Neural progenitor cell (in vitro differentiated cells): Measurements from ENCODE around the gene TSHZ2.

Experiments used
- CTCF ChIP-seq: fragments of 200-600 bp; sonication (generic); IDR thresholded peaks from 2 replicates; pipeline ENCODE4 v1.5.1; 2017; ENCODE audit warnings: antibody characterized with exemption, mild to moderate bottlenecking
- EZH2 ChIP-seq: fragments of 200-600 bp; sonication (generic); IDR thresholded peaks from 2 replicates; pipeline ENCODE4 v1.6.1; 2017; ENCODE audit warnings: antibody characterized with exemption, mild to moderate bottlenecking, moderate library complexity
- EZH2phosphoT487 ChIP-seq: fragments of 200-600 bp; sonication (generic); IDR thresholded peaks from 2 replicates; pipeline ENCODE4 v1.6.1; 2017; ENCODE audit warnings: antibody characterized with exemption

GRCh38 chr20:53057579-53057978, 85.4 kb downstream of the TSHZ2 start:
- TF ChIP-seq CTCF (no peak), EZH2 (no peak), EZH2phosphoT487 (no peak)
